GM18499 (cell line): ENCODE measurements around the gene RPH3AL.
"Not testable (repeated sequence)": the region's sequence is repeated elsewhere in the genome, so short reads cannot be mapped to it uniquely, and the experiment has no call there.

Experiments used
- ATAC-seq: cut with Tn5 transposase; IDR thresholded peaks from one replicate; pipeline ENCODE4 v1.9.1; 2021; ENCODE audit warnings: moderate number of reproducible peaks; ENCODE audit not compliant: insufficient read depth, unreplicated experiment

RPH3AL gene

GRCh38 chr17:171871-172270, 180.7 kb downstream of the RPH3AL start:
- ATAC-seq = no peak

GRCh38 chr17:170130-170670, 182.4 kb downstream of the RPH3AL start:
- ATAC-seq = no peak

- ATAC-seq = not testable (repeated sequence)
Observed at GRCh38 chr17:168614-169013, 184.0 kb downstream of the RPH3AL start.

- no peak for ATAC-seq
Observed at GRCh38 chr17:165939-166338, 186.7 kb downstream of the RPH3AL start.

- no peak for ATAC-seq
Observed at GRCh38 chr17:164303-165235, 188.0 kb downstream of the RPH3AL start.

GRCh38 chr17:163514-164098, 189.0 kb downstream of the RPH3AL start:
- no peak for ATAC-seq

DNA sequence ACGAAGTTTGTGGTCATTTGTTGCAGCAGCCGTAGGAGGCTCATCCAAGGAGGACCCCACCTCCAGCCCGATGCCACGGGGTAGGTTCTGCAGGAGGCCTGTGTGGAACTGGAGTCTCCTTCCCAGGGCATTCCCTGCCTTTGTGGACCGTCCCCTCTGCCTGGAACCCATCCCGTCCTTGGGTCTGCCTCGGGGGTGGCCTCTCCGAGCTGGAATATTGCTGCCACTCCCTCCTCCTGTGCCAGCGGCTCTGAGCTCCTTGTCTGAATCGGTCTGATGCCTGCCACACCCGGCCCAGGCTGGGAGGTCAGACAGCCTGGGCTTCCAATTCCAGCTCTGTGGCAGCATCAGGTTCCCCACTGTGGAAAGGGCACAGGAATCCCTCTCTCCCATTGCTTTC, 189.9 kb downstream of the RPH3AL start:
- ATAC-seq = no peak
